CD4-positive, alpha-beta T cell treated with Interleukin-6 at 100 ng/mL for 8 hours (primary cell): ENCODE results near the gene NUMA1.

ENCODE experiments used
- DNase-seq: peaks from one replicate; pipeline ENCODE4 v3.0.0-alpha.2; 2020; ENCODE audit warnings: mixed read lengths, low spot score

Gene NUMA1, protein sequence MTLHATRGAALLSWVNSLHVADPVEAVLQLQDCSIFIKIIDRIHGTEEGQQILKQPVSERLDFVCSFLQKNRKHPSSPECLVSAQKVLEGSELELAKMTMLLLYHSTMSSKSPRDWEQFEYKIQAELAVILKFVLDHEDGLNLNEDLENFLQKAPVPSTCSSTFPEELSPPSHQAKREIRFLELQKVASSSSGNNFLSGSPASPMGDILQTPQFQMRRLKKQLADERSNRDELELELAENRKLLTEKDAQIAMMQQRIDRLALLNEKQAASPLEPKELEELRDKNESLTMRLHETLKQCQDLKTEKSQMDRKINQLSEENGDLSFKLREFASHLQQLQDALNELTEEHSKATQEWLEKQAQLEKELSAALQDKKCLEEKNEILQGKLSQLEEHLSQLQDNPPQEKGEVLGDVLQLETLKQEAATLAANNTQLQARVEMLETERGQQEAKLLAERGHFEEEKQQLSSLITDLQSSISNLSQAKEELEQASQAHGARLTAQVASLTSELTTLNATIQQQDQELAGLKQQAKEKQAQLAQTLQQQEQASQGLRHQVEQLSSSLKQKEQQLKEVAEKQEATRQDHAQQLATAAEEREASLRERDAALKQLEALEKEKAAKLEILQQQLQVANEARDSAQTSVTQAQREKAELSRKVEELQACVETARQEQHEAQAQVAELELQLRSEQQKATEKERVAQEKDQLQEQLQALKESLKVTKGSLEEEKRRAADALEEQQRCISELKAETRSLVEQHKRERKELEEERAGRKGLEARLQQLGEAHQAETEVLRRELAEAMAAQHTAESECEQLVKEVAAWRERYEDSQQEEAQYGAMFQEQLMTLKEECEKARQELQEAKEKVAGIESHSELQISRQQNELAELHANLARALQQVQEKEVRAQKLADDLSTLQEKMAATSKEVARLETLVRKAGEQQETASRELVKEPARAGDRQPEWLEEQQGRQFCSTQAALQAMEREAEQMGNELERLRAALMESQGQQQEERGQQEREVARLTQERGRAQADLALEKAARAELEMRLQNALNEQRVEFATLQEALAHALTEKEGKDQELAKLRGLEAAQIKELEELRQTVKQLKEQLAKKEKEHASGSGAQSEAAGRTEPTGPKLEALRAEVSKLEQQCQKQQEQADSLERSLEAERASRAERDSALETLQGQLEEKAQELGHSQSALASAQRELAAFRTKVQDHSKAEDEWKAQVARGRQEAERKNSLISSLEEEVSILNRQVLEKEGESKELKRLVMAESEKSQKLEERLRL (N-terminal part only)

DNA sequence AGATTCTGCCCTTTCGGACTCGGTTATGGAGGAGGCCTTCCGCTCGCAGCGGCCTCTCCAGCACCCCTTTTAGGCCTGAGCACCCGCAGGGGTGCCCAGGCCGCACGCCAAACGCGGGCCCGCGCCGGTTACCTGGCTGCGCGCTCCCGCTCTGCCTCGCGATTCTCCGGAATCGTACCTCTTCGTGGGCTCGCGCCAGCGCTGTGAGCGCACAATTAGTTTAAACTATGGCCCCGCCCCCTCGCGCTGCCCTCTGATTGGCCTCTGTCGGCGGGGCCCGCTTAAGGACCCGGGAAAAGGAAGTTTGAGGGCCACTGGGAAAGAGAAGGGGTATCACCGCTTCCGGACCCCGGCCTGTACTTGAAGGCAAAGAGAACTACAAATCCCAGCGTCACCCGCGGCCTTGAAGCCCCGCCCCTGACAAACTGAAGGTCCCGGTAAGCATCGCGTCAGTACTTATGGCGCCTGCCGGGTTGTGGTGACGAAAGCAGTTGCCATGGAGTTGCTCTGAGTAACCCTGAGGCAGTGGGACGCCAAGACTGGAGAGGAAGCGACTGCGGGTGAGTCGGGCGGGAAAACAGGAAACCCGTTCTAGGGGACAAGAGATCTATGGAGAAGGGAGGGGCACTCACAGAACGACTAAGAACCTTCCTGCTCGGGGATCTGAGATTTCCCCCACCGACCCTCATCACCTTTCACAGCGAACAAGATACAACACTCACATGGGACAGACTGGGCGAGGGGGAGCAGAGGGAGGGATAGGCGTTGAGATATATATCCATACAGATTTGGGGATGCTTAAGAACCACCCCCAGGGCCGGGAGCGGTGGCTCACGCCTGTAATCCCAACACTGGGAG is at the start of gene NUMA1, which contains the start of gene LRRC51:
Gene NUMA1, minus strand, starts transcription at position 217 of the 858 bp plus-strand sequence. CDS start 44,599 bp downstream, outside the sequence.
Gene LRRC51, plus strand, starts transcription at position 525 of the 858 bp plus-strand sequence. CDS start 8,234 bp downstream, outside the sequence.
- peak; percentile 99 for DNase-seq

GRCh38 chr11:72129381-72129780 is 49.0 kb upstream of the NUMA1 start:
- no peak for DNase-seq

DNA sequence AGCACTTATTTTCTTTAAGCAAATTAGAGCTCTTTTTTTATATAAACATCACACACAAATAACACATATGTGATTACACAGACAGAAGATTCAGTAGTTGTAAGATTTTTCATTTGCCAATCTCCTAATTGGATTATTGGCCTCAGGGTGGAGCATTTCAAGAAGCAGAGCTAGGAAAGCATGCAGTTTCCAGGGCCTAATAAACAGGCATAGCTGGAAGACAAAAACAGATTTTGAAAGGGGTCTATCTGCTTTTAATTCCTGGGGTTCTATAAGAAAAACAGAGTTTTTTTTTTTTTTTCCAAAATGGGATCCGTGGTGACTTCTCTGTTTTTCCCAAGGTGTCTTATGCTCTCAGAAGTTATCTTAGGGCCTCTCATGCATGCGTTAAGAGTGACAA is 47.6 kb upstream of the NUMA1 start:
- DNase-seq = no peak

GRCh38 chr11:72125956-72126355 is 45.6 kb upstream of the NUMA1 start:
- no peak for DNase-seq

GRCh38 chr11:72124046-72124445 is 43.7 kb upstream of the NUMA1 start:
- DNase-seq = no peak

DNA sequence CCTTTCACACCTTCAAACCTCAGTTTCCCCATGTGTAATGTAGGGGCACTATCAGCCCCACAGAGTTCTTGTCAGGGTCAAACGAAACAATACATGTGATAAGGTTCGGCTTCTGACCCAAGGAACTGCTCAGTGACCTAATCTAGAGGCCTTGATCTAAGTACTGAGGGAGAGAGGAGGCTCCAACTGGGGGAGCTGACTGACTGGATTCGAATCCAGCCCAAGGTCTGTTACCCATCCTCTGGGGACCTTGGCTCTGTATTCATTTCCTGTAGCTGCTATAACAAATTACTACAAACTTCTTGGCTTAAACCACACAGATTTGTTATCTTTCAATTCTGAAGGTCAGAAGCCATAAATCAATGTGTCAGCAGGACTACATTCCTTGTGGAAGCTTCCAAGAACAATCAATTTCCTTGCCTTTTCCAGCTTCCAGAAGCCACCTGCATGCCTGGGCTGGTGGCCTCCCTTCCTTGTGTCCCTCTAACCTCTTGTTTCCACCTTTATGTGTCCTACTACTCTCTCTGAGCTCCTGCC is 42.8 kb upstream of the NUMA1 start:
- no peak for DNase-seq

DNA sequence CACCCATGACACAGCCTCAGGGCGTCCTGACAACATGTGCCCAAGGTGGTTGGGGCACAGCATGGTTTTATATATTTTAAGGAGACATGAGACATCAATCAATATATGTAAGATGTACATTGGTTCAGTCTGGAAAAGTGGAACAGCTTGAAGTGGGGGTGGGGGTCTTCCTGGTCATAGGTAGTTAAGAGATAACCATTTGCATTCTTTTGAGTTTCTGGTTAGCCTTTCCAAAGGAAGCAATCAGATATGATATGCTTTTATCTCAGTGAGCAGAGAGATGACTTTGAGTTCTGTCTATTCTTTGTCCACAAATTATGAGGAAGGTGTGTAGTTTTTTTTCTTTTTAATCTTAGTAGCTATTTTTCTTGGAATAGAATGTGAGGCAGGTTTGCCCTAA is 42.3 kb upstream of the NUMA1 start:
- DNase-seq = no peak

DNA sequence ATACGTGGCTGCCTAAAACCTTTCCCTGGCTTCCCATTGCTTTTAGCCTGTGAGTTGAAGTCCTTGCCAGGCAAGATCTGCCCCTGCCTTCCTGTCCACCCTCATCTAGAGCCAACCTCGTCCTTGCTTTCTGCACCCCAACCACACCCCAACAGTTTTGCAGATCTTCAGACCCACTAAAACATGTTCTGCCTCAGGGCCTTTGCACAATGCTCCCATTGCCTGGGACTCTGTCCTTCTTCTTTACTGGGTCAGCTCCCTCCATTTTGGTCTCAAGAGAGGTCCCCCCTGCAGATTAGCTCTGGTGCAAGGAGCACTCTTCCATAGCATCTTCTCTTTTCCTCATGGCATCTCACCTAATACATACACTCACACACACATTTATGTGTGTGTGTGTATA is 40.6 kb upstream of the NUMA1 start:
- DNase-seq = no peak

DNA sequence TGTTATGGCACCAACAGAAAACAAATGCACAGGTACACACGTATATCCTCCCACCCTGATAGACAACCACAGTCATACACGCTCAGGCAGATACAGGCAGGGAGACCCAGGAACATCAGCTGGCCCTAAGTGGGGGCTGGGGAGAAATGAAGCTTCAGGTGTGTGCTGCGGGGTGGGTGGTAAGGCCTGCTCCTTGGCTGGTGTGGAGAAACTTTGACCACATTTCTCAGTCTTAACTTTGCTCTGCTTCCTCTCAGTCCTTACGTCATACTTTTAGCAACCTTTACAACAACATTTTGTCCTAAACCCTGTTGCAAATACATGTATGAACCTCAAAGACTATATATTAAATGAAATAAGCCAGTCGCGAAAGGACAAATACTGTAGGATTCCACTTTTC is 38.9 kb upstream of the NUMA1 start:
- no peak for DNase-seq

DNA sequence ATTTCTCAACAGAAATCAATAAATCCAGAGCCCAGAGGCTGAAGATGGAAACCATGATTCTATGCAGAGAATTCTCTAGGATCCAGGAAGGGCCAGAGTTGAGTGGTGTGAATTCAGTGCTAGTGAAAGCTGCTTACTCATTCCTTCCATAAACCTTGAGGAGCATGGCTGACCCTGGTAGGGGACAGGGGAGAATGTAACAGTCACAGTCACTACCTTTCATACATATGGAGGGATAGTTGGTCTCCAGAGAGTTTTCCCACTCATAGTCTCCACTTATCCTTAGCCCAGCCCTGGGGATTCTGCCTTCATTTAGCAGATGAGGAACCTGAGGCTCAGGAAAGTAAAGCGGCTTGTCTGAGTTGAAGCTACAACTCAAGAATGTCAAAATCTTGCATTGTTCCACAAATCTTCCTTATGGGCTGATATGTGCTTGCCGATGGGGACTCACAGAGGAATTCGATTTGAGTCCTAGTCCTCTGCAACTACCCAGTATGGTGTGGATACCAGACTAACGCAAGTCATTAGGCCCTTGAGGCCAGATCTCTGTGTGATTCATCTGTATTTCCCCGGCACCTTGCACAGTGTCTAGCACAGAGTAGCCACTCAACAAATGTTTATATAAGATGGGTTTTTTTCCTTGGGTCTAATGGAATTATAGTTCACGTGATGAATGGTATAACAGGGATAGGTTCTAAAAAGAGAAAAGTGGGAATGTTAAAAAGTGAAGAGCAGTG is 35.8 kb upstream of the NUMA1 start:
- no peak for DNase-seq

DNA sequence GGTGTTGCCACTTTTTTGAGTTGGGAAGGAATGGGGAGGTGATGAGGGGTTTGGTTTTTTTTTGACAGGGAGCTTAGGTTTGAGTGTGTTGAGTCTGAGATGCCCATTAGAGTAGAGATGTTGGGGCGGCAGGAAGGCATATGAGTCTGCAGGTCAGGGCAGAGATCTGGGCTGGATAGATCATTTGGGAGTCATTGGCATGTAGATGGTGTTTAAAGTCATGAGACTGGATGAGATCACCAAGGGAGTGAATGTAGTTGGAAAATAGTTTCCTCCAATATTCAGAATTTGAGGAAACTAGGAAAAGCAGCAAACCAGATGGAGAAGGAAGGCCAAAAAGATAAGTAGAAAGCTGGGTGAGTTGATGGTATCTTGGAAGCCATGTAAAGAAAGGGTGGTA is 34.2 kb upstream of the NUMA1 start:
- DNase-seq = no peak

GRCh38 chr11:72112978-72113808 is 32.9 kb upstream of the NUMA1 start:
- no peak for DNase-seq

DNA sequence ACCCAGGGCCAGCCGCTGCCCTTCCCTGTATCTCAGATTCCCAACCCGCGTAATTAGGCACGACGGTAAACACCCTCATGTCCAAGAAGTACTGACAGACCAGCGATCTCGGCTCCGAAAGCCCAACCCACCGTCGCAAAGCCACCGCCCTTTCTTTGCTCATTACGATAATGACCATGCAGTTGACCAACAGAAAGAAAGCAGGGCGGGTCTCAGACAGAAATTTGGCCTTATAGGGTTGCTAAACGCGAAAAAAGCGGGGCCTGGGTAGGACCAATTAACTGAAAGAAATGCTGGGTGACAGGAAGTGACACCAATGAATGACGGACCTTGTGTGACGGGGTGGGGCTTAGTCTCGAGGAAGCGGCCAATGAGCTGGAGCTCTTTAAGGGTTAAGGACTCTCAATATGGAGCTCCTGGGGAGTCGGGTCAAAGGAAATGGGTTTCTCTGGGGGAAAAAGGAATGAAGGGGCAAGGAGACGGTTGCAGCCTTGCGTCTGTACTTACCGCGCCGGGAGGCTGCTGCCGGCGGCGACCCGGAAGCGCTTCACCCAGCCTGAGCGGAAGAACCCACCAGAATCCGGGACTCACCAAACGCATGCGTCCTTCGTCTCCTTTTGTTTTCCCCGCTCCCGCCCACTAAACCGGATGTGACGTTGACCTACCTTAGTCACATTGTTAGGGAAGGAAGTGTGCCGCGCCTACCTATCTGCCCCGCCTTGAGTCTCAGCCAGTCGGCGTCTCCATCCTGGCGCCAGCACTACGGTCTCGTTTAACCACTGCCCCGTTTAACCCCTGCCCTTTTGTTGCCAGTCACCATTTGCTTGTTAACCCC is 32.0 kb upstream of the NUMA1 start, which contains the start of gene ANAPC15:
Gene ANAPC15, minus strand, starts transcription at position 553 of the 835 bp plus-strand sequence. CDS start 1,419 bp downstream, outside the sequence.
- peak; percentile 99 for DNase-seq

GRCh38 chr11:72111300-72112142 is 31.2 kb upstream of the NUMA1 start:
- no peak for DNase-seq

DNA sequence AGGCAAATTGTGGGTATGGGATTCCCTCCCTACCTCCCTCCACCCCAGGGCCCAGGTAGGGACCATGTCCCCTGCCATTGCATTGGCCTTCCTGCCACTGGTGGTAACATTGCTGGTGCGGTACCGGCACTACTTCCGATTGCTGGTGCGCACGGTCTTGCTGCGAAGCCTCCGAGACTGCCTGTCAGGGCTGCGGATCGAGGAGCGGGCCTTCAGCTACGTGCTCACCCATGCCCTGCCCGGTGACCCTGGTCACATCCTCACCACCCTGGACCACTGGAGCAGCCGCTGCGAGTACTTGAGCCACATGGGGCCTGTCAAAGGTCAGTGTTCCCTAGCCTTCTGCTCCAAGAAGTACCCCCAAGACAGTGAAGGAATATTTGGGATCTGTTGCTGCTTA is 25.5 kb upstream of the NUMA1 start, which contains the start of gene TOMT:
Gene TOMT, plus strand, starts transcription at position 37 of the 400 bp plus-strand sequence. Its CDS starts 28 bp downstream, at position 65.
- DNase-seq = no peak

DNA sequence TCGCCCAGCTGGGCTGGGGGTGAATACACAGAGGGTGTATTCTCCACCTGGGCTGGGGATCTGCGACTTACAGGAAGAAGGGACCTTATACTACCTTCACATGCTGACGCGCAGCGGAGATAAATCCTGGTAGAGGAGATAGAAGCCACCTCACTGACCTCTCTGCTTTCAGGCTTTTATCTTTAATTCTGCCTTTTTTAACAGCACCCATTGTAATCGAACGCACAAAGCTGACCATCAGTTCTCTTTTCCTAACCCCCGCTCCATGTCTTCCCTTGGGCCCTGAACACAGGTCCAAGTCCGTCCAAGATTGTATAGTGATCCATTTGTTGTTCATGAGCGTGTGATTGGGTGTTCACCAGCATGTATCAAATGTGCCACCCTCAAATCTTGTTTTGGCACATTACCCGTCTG is 23.4 kb upstream of the NUMA1 start:
- DNase-seq = no peak
